ENCODE data around the gene WWC2. TPM values are rescaled to one million over a fixed set of nuclear protein-coding genes. Genes with fewer than 3 reads are reported as not detected.
A peak's percentile ranks its signal among the peaks of the same experiment; 100 is the strongest.

WWC2 gene
- polyA plus RNA-seq, 2 of the 4 experiments (the other 2 are of a cell fraction) = 14.9 to 26.9 TPM

DNA sequence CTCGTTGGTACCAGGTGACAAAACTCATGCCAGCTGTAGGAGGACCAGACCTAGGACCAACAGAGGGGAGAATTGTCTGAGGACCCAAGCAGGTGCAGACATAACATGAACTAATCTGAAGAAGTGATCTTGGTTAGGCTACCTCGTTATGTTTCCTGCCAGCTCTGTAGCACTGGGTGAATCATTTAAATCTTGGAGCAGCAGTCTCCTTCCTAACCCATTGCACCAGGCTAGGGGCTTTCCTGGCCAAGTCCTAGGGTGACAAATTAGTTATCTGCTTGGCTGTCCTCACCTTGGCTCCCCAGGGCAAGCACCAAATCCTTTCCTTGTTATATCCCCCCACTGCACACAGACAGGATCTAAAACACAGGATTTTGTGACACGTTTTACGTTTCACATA lies 87.8 kb downstream of the WWC2 start:
- CTCF ChIA-PET = no interaction called here
- H3K4me2 ChIP-seq = no peak overlapping the region
- peaks cover 24% of the 10 kb centered on the region; the same call in 2 of the 3 replicates for H3K4me1 ChIP-seq
- no peak overlapping the region for H3K27ac ChIP-seq
- no peak for DNase-seq (ENCODE audit: low read depth in 1 of 2, low spot score in 1 of 2)
- H3K9me3 ChIP-seq = 0 out of 3 replicates have a peak, but pooled peaks cover 3% of the 10 kb centered on the region
- 89% methylated on average over 4 of the region's 4 CpGs for WGBS (ENCODE audit: missing lambda C conversion rate)
- ATAC-seq = no peak
- no peak overlapping the region for H3K4me3 ChIP-seq
- no peak for TF ChIP-seq CEBPB (IDR thresholded peaks at IDR 0.05)
- TF ChIP-seq EHMT2 (IDR thresholded peaks at IDR 0.05; ENCODE audit: low read depth) = no peak
- no peak for TF ChIP-seq MAFK (IDR thresholded peaks at IDR 0.05; ENCODE audit: partially characterized antibody)
- TF ChIP-seq FOXS1 (CRISPR knock-in tag; IDR thresholded peaks at IDR 0.05) = no peak
- no peak for TF ChIP-seq NR3C1 (IDR thresholded peaks at IDR 0.05)
- TF ChIP-seq, protein P1, sequence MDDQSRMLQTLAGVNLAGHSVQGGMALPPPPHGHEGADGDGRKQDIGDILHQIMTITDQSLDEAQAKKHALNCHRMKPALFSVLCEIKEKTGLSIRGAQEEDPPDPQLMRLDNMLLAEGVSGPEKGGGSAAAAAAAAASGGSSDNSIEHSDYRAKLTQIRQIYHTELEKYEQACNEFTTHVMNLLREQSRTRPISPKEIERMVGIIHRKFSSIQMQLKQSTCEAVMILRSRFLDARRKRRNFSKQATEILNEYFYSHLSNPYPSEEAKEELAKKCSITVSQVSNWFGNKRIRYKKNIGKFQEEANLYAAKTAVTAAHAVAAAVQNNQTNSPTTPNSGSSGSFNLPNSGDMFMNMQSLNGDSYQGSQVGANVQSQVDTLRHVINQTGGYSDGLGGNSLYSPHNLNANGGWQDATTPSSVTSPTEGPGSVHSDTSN (IDR thresholded peaks at IDR 0.05) = no peak
- TF ChIP-seq HOXA7 (CRISPR knock-in tag; IDR thresholded peaks at IDR 0.05) = no peak
- no peak for TF ChIP-seq MYC (IDR thresholded peaks at IDR 0.05; ENCODE audit: borderline replicate concordance, low read length)
- no peak for TF ChIP-seq TFCP2L1 (CRISPR knock-in tag; IDR thresholded peaks at IDR 0.05)
- no peak for TF ChIP-seq RARB (CRISPR knock-in tag; IDR thresholded peaks at IDR 0.05)
- FAIRE-seq = no peak
- POLR2A ChIA-PET = no interaction called here

GRCh38 chr4:183190900-183191527 lies 92.0 kb downstream of the WWC2 start:
- ChIA-PET CTCF (interaction anchor here (1.1 kb wide), 1 partner anchor 15 kb away, joined by 3 read pairs; no protein-coding TSS in a partner anchor), POLR2A (no interaction called here)
- no peak overlapping the region for H3K27ac ChIP-seq
- 78% methylated on average over 4 of the region's 4 CpGs for WGBS (ENCODE audit: missing lambda C conversion rate)
- DNase-seq (ENCODE audit: low read depth in 1 of 2, low spot score in 1 of 2) (no peak), ATAC-seq (no peak), FAIRE-seq (no peak)
- no peaks in the 10 kb centered on the region for H3K9me3 ChIP-seq
- H3K4me2 ChIP-seq = peak overlapping the region; percentile 49; the same call in 2 of the 3 replicates
- H3K4me1 ChIP-seq = peaks cover 12% of the 10 kb centered on the region; the same call in 2 of the 3 replicates
- TF ChIP-seq TFCP2L1 (CRISPR knock-in tag; IDR thresholded peaks at IDR 0.05) (no peak), SREBF2 (IDR thresholded peaks at IDR 0.05) (no peak), NPAS2 (CRISPR knock-in tag; IDR thresholded peaks at IDR 0.05; ENCODE audit: borderline replicate concordance) (no peak), RNF2 (IDR thresholded peaks at IDR 0.05; ENCODE audit: borderline replicate concordance, low read depth) (no peak), FOSB (CRISPR knock-in tag; IDR thresholded peaks at IDR 0.05) (no peak), CEBPB (IDR thresholded peaks at IDR 0.05) (no peak), EHF (CRISPR knock-in tag; IDR thresholded peaks at IDR 0.05) (no peak), KDM1A (IDR thresholded peaks at IDR 0.05; ENCODE audit: low read depth) (no peak), ZSCAN20 (CRISPR knock-in tag; IDR thresholded peaks at IDR 0.05) (no peak), HOXB5 (CRISPR knock-in tag; IDR thresholded peaks at IDR 0.05) (no peak)
- TF ChIP-seq, protein P1 (IDR thresholded peaks at IDR 0.05) = no peak
- no peak overlapping the region for H3K4me3 ChIP-seq

- FAIRE-seq = no peak
- 95% methylated on average over 5 of the region's 5 CpGs for WGBS (ENCODE audit: missing lambda C conversion rate)
- no peak overlapping the region for H3K27ac ChIP-seq
- H3K4me2 ChIP-seq = peak overlapping the region; percentile 49; the same call in 2 of the 3 replicates
- ATAC-seq = no peak
- ChIA-PET CTCF (interaction anchor here (1.1 kb wide), 1 partner anchor 14 kb away, joined by 3 read pairs; no protein-coding TSS in a partner anchor), POLR2A (no interaction called here)
- no peak for DNase-seq (ENCODE audit: low read depth in 1 of 2, low spot score in 1 of 2)
- H3K4me1 ChIP-seq = peaks cover 12% of the 10 kb centered on the region; the same call in 2 of the 3 replicates
- H3K9me3 ChIP-seq = no peaks in the 10 kb centered on the region
- H3K4me3 ChIP-seq = no peak overlapping the region
- TF ChIP-seq EHF (CRISPR knock-in tag; IDR thresholded peaks at IDR 0.05) = no peak
- TF ChIP-seq, protein P2, sequence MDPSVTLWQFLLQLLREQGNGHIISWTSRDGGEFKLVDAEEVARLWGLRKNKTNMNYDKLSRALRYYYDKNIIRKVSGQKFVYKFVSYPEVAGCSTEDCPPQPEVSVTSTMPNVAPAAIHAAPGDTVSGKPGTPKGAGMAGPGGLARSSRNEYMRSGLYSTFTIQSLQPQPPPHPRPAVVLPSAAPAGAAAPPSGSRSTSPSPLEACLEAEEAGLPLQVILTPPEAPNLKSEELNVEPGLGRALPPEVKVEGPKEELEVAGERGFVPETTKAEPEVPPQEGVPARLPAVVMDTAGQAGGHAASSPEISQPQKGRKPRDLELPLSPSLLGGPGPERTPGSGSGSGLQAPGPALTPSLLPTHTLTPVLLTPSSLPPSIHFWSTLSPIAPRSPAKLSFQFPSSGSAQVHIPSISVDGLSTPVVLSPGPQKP (IDR thresholded peaks at IDR 0.05; ENCODE audit: low read depth, low read length) = no peak
- no peak for TF ChIP-seq NPAS2 (CRISPR knock-in tag; IDR thresholded peaks at IDR 0.05; ENCODE audit: borderline replicate concordance)
- TF ChIP-seq, protein P3, sequence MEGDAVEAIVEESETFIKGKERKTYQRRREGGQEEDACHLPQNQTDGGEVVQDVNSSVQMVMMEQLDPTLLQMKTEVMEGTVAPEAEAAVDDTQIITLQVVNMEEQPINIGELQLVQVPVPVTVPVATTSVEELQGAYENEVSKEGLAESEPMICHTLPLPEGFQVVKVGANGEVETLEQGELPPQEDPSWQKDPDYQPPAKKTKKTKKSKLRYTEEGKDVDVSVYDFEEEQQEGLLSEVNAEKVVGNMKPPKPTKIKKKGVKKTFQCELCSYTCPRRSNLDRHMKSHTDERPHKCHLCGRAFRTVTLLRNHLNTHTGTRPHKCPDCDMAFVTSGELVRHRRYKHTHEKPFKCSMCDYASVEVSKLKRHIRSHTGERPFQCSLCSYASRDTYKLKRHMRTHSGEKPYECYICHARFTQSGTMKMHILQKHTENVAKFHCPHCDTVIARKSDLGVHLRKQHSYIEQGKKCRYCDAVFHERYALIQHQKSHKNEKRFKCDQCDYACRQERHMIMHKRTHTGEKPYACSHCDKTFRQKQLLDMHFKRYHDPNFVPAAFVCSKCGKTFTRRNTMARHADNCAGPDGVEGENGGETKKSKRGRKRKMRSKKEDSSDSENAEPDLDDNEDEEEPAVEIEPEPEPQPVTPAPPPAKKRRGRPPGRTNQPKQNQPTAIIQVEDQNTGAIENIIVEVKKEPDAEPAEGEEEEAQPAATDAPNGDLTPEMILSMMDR (IDR thresholded peaks at IDR 0.05) = no peak
- TF ChIP-seq FOSB (CRISPR knock-in tag; IDR thresholded peaks at IDR 0.05) = no peak
- TF ChIP-seq RNF2 (IDR thresholded peaks at IDR 0.05; ENCODE audit: borderline replicate concordance, low read depth) = no peak
- no peak for TF ChIP-seq MAFK (IDR thresholded peaks at IDR 0.05; ENCODE audit: partially characterized antibody)
- no peak for TF ChIP-seq SREBF2 (IDR thresholded peaks at IDR 0.05)
- TF ChIP-seq, protein P4, sequence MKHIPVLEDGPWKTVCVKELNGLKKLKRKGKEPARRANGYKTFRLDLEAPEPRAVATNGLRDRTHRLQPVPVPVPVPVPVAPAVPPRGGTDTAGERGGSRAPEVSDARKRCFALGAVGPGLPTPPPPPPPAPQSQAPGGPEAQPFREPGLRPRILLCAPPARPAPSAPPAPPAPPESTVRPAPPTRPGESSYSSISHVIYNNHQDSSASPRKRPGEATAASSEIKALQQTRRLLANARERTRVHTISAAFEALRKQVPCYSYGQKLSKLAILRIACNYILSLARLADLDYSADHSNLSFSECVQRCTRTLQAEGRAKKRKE (CRISPR knock-in tag; IDR thresholded peaks at IDR 0.05; ENCODE audit: low read depth) = no peak
- no peak for TF ChIP-seq HEYL (CRISPR knock-in tag; IDR thresholded peaks at IDR 0.05)
- TF ChIP-seq ZSCAN20 (CRISPR knock-in tag; IDR thresholded peaks at IDR 0.05) = no peak
- TF ChIP-seq RCOR1 (IDR thresholded peaks at IDR 0.05; ENCODE audit: low read depth, low read length) = no peak
- no peak for TF ChIP-seq FOXS1 (CRISPR knock-in tag; IDR thresholded peaks at IDR 0.05)
- no peak for TF ChIP-seq PHF8 (IDR thresholded peaks at IDR 0.05; ENCODE audit: borderline replicate concordance, low read depth)
Observed at GRCh38 chr4:183191630-183192029, 92.6 kb downstream of the WWC2 start.

All from A549 (cell line).